Ishikawa (cell line): ENCODE measurements around the gene IER5L.

Experiments
- CEBPB ChIP-seq: IDR thresholded peaks from 2 replicates; pipeline ENCODE4 v1.6.1; 2012
- EGR1 ChIP-seq: IDR thresholded peaks from 2 replicates; pipeline ENCODE4 v1.6.1; 2012
- TCF12 ChIP-seq: IDR thresholded peaks from 2 replicates; pipeline ENCODE4 v1.6.1; 2012; ENCODE audit warnings: low read depth
- TEAD4 ChIP-seq: IDR thresholded peaks from 2 replicates; pipeline ENCODE4 v1.6.1; 2012
- TF ChIP-seq, protein P1 (sequence below): IDR thresholded peaks from 2 replicates; pipeline ENCODE4 v1.6.1; 2012
- TF ChIP-seq, protein P2 (sequence below): IDR thresholded peaks from 2 replicates; pipeline ENCODE4 v1.6.1; 2012; ENCODE audit warnings: low read depth, mild to moderate bottlenecking

The IER5L gene

DNA sequence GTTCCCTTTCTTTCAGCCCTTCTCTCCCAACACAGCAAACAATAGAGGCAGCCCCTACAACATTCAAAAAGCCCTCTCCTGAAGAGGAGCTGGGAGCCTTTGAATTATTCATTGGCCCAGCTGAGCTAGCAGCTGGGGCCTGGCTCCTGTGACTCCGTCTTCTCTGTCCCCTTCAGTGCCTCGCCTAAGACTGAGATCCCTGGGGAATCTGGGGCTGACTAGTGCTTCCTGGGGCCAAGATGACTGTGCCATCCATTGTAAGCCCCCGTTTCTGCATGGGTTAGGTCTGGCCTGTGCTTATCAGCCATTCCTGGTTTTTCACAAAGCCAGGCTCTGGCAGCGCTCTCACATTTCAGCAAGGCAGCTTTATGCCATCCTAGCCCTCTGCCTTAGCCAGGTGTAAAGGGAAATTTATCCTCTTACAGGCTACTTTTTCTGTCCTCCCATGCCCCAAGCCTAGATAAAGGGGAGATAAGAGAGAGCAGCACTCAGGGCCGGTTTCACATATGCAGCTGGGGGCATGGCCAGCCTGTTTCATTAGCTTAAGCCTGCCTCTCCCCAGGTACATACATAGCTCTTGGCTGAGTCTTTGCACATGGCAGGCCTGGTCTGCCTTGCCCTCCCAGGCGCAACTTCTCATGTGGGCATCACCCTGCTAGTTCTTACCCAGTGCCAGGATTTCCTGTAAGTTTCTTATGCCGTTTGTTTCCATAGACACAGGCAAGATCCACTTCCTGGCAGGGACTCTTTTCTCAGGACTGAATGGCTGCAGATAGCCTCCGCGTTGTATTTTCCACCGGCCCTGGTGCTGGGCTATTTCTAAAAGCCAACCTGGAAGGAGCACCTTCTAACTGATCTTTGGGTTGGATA, 51.1 kb downstream of the IER5L start:
- TF ChIP-seq TEAD4 (no peak), CEBPB (no peak), TCF12 (no peak), EGR1 (no peak)
- TF ChIP-seq, protein P1, sequence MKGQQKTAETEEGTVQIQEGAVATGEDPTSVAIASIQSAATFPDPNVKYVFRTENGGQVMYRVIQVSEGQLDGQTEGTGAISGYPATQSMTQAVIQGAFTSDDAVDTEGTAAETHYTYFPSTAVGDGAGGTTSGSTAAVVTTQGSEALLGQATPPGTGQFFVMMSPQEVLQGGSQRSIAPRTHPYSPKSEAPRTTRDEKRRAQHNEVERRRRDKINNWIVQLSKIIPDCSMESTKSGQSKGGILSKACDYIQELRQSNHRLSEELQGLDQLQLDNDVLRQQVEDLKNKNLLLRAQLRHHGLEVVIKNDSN: no peak
- TF ChIP-seq, protein P2, sequence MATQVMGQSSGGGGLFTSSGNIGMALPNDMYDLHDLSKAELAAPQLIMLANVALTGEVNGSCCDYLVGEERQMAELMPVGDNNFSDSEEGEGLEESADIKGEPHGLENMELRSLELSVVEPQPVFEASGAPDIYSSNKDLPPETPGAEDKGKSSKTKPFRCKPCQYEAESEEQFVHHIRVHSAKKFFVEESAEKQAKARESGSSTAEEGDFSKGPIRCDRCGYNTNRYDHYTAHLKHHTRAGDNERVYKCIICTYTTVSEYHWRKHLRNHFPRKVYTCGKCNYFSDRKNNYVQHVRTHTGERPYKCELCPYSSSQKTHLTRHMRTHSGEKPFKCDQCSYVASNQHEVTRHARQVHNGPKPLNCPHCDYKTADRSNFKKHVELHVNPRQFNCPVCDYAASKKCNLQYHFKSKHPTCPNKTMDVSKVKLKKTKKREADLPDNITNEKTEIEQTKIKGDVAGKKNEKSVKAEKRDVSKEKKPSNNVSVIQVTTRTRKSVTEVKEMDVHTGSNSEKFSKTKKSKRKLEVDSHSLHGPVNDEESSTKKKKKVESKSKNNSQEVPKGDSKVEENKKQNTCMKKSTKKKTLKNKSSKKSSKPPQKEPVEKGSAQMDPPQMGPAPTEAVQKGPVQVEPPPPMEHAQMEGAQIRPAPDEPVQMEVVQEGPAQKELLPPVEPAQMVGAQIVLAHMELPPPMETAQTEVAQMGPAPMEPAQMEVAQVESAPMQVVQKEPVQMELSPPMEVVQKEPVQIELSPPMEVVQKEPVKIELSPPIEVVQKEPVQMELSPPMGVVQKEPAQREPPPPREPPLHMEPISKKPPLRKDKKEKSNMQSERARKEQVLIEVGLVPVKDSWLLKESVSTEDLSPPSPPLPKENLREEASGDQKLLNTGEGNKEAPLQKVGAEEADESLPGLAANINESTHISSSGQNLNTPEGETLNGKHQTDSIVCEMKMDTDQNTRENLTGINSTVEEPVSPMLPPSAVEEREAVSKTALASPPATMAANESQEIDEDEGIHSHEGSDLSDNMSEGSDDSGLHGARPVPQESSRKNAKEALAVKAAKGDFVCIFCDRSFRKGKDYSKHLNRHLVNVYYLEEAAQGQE: no peak
